Measurements from ENCODE around the gene OTULIN. TPM values are rescaled to one million over a fixed set of nuclear protein-coding genes. Genes with fewer than 3 reads are reported as not detected.
A peak's percentile ranks its signal among the peaks of the same experiment; 100 is the strongest.

OTULIN gene
- total RNA-seq = 10 to 100 TPM; 37.7 to 59.2 (median 43.1) TPM

DNA sequence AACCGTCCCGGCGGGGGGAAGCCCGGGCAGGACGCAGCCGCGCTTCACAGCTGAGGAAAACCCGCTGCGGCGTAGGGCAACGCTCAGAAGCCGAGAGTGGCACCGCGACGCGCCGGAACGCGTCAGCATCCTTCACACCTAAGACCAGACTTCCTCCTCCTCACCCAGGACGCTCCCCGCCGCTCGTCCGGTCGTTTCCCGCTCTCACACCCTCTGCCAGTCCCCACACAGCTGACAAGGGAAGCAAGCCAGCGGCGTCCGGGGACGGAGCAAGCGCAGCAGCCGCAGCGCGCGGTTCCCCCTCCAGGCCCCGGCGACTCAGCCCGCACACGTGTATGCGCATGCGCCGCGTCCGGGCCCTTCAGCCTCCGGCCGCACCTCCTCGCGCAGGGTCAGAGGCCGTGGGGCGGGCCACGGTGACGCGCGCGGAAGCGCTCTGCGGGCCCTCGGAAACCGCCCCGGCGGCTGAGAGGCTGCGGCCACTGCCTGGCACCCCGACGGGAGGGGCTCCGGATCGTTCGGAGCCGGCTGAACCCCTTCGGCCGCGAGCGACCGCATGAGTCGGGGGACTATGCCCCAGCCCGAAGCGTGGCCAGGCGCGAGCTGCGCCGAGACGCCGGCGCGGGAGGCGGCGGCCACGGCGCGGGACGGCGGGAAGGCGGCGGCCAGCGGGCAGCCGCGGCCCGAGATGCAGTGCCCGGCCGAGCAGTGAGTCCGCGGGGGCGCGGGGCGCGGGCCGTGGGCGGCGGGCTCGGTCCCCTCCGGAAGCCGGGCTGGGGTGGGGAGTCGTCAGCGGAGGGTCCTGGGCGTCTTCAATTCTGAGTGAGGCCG lies at the start of gene OTULIN:
Gene OTULIN (plus strand): TSS at position 449 of the 831 bp plus-strand sequence. CDS start 108 bp downstream, at position 557.
- H3K27me3 ChIP-seq = no peaks in the 10 kb centered on the region
- peaks cover 0 to 4% (median 0%) of the 10 kb centered on the region in 3 donors for H3K36me3 ChIP-seq
- H3K4me3 ChIP-seq = peak within 1 kb of the TSS; percentile 60 to 83 (median 74)
- H3K4me1 ChIP-seq = peaks cover 3 to 49% (median 21%) of the 10 kb centered on the region in 4 donors
- TF ChIP-seq, protein P1, sequence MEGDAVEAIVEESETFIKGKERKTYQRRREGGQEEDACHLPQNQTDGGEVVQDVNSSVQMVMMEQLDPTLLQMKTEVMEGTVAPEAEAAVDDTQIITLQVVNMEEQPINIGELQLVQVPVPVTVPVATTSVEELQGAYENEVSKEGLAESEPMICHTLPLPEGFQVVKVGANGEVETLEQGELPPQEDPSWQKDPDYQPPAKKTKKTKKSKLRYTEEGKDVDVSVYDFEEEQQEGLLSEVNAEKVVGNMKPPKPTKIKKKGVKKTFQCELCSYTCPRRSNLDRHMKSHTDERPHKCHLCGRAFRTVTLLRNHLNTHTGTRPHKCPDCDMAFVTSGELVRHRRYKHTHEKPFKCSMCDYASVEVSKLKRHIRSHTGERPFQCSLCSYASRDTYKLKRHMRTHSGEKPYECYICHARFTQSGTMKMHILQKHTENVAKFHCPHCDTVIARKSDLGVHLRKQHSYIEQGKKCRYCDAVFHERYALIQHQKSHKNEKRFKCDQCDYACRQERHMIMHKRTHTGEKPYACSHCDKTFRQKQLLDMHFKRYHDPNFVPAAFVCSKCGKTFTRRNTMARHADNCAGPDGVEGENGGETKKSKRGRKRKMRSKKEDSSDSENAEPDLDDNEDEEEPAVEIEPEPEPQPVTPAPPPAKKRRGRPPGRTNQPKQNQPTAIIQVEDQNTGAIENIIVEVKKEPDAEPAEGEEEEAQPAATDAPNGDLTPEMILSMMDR (IDR thresholded peaks at IDR 0.05) = peak in 2 of 5 experiments; percentile 34 to 47
- TF ChIP-seq EP300 (IDR thresholded peaks at IDR 0.05) (peak in 1 of 2 donors; percentile 94), POLR2A (IDR thresholded peaks at IDR 0.05) (peak; percentile 77 to 94)
- H3K27ac ChIP-seq = peak within 1 kb of the TSS; percentile 73 to 95 (median 90)
- peak; percentile 72 to 73 for DNase-seq (ENCODE audit: low spot score in 2 of 2)
- WGBS, 2 donors = 0 to 4% methylated on average over 20 to 76 of the region's 115 CpGs
- H3K9me3 ChIP-seq = no peaks in the 10 kb centered on the region

DNA sequence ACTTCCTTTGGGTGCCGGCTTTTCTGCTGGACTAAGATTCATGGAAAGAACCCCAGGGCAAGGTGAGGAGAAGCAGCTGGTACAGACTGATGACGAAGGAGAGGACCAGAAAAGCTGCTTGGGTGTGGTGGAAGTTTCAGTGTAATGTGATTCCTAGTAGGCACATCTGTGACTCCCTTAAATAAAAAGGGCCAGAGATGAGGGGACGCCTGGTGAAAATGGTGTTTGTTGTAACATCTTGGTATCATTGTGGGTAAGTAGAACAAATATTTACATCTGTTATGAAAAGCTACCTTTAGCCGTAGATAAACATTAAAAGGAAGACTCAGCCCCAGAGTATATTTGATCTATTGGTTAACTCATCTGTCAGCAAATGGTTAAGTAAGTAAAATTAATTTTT lies 49.2 kb upstream of the OTULIN start:
- no peak for DNase-seq (ENCODE audit: low spot score in 2 of 2)
- Histone ChIP-seq H3K4me3 (no peak overlapping the region), H3K27me3 (no peaks in the 10 kb centered on the region), H3K4me1 (no peaks in the 10 kb centered on the region), H3K9me3 (no peaks in the 10 kb centered on the region), H3K36me3 (peaks cover 0 to 8% (median 0%) of the 10 kb centered on the region in 3 donors), H3K27ac (no peak overlapping the region)
- TF ChIP-seq, protein P1 (IDR thresholded peaks at IDR 0.05) = no peak
- TF ChIP-seq POLR2A (IDR thresholded peaks at IDR 0.05) (no peak), EP300 (IDR thresholded peaks at IDR 0.05) (no peak)
- WGBS, 2 donors = 90 to 94% methylated on average over 4 of the region's 4 CpGs

DNA sequence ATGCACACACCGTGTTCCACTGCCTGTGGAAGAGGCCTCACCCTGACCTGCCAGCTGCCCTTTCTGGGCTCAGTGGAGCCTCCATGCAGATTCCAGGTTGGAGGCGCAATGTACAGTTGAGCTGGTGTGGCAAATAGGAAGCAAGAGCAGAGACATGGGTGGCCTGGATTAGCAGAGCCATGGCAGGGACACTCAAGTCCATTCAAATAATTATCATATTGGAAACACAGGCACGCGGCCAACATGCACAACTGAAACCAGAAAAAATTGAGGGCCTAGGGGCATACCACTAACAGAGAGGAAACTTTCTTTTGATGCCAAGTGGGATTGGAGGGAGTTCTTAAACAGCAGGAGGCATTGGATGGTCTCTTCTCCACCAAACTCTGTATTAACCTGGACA lies 47.1 kb upstream of the OTULIN start:
- Histone ChIP-seq H3K9me3 (peaks cover 0 to 15% (median 2%) of the 10 kb centered on the region in 4 donors), H3K27ac (no peak overlapping the region), H3K4me3 (no peak overlapping the region), H3K4me1 (no peaks in the 10 kb centered on the region), H3K36me3 (peaks cover 0 to 3% (median 0%) of the 10 kb centered on the region in 3 donors), H3K27me3 (no peaks in the 10 kb centered on the region)
- TF ChIP-seq EP300 (IDR thresholded peaks at IDR 0.05) (no peak), POLR2A (IDR thresholded peaks at IDR 0.05) (no peak)
- TF ChIP-seq, protein P1 (IDR thresholded peaks at IDR 0.05) = no peak
- DNase-seq (ENCODE audit: low spot score in 2 of 2) = no peak
- 86 to 88% methylated on average over 4 of the region's 4 CpGs for WGBS, 2 donors

DNA sequence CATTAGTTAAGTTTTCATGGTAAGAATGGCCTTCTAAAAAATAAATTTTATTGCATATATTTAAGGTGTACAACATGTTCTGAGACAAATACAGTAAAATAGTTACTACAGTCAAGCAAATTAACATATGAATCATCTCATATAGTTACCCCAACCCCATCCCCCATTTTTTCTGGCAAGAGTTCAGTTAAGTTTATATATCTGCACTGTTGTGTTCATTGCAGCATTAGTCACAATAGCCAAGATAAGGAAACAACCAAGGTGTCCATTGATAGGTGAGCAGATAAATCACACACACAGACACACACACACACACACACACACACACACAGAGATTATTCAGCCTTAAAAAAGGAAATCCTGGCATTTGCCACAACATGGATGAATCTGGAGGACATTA lies 37.2 kb upstream of the OTULIN start:
- H3K36me3 ChIP-seq = no peaks in the 10 kb centered on the region
- no peaks in the 10 kb centered on the region for H3K4me1 ChIP-seq
- DNase-seq (ENCODE audit: low spot score in 2 of 2) = no peak
- H3K27ac ChIP-seq = no peak overlapping the region
- peaks cover 0 to 7% (median 0%) of the 10 kb centered on the region in 4 donors for H3K9me3 ChIP-seq
- H3K27me3 ChIP-seq = no peaks in the 10 kb centered on the region
- TF ChIP-seq EP300 (IDR thresholded peaks at IDR 0.05) (no peak), POLR2A (IDR thresholded peaks at IDR 0.05) (no peak)
- TF ChIP-seq, protein P1 (IDR thresholded peaks at IDR 0.05) = no peak
- no peak overlapping the region for H3K4me3 ChIP-seq

DNA sequence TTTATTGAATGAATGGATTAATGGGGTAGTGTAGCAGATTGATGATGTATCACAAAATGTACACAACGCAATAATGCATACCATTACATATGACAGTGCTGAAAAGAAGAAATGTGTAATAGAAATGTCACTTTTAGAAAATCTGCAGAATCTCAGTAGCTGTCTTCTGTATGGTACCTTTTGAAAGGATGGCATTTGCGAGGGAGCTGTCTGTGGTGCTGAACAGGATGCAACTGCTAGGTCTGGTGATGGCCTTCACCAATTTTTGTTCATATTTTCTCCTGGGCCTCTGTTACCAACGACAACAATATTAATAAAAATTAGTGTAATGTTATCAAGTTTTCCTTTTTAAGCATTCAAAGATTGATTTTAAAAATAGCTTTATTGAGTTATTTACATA lies 36.2 kb upstream of the OTULIN start:
- Histone ChIP-seq H3K4me1 (no peaks in the 10 kb centered on the region), H3K9me3 (no peaks in the 10 kb centered on the region), H3K36me3 (no peaks in the 10 kb centered on the region), H3K4me3 (no peak overlapping the region), H3K27ac (no peak overlapping the region), H3K27me3 (no peaks in the 10 kb centered on the region)
- TF ChIP-seq, protein P1 (IDR thresholded peaks at IDR 0.05) = no peak
- TF ChIP-seq POLR2A (IDR thresholded peaks at IDR 0.05) (no peak), EP300 (IDR thresholded peaks at IDR 0.05) (no peak)
- DNase-seq (ENCODE audit: low spot score in 2 of 2) = peak in 1 of 2 donors; percentile 36
- WGBS, 2 donors = 10 to 11% methylated on average over 3 of the region's 3 CpGs

Measured in tibial nerve (tissue), 4 donors.